GM18511 (cell line): Measurements from ENCODE around the gene EPN3.

Source experiments
- ATAC-seq: cut with Tn5 transposase; IDR thresholded peaks from one replicate; pipeline ENCODE4 v1.9.1; 2021; ENCODE audit warnings: mild to moderate bottlenecking, moderate library complexity; ENCODE audit not compliant: unreplicated experiment

The EPN3 gene

DNA sequence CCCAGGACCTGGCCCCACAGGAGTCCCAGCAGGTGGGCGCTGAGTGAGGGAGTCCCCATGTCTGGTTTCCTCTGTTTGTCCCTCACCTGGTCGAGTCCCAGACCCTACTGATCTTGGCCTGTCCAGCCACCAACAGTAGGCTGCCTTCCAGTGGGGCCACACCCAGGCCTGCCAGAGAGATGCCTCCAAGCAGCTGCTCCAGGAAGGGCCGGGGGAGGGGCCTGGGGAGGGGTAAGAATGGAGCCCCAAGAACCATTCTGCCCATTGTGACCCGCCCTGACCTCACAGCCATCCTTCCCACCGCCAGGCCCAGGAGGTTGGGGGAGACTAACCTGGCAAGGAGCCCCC lies 15.2 kb downstream of the EPN3 start:
- ATAC-seq, result no peak

DNA sequence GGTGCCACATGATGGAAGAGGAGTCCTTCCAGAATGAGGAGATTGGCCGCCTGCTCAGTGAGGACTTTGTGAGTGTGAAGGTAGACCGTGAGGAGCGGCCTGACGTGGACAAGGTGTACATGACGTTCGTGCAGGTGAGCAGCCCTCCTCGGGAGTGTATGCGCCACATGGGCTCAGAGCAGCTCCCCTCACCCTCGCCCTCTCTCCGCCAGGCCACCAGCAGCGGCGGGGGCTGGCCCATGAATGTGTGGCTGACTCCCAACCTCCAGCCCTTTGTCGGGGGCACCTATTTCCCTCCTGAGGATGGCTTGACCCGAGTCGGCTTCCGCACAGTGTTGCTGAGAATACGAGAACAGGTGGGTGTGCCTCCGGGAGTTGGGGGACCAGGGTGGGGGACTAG lies 16.3 kb downstream of the EPN3 start:
- no peak for ATAC-seq

DNA sequence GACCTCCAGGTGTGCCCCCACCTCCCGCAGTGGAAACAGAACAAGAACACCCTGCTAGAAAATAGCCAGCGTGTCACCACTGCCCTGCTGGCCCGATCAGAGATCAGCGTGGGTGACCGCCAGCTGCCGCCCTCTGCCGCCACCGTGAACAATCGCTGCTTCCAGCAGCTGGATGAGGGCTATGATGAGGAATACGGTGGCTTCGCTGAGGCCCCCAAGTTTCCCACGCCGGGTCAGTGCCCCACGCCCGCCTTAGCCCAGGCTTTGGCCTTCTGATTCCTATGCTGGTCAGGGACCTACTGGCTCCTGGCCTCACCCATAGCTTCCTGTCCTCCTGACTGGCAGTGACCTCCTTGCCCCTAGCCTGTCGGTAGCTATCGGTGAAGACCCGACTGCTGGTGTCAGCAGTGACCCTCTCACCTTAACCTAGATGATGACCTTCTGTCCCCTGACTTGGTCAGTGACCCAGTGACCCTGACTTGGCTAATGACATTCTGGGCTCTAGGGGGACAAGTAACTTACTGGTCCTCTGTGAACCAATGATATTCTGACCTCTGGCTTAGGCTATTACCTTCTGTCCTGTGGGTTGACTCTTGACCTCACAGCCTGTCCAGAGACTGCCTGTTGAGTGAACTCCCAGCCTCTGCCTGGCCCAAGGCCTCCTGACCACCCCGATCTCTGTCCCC lies 16.9 kb downstream of the EPN3 start:
- ATAC-seq, result no peak

DNA sequence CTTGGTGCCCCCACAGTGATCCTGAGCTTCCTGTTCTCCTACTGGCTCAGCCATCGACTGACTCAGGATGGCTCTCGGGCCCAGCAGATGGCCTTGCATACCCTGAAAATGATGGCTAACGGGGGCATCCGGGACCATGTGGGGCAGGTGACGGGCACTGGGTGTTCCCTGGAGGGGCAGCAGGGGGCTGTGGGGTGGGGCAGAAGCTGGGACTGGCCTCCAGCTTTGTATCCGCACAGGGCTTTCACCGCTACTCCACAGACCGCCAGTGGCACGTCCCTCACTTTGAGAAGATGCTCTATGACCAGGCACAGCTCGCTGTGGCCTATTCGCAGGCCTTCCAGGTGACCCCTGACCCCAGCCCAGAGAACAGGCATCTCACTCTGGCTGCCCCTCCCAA lies 17.4 kb downstream of the EPN3 start:
- no peak for ATAC-seq

DNA sequence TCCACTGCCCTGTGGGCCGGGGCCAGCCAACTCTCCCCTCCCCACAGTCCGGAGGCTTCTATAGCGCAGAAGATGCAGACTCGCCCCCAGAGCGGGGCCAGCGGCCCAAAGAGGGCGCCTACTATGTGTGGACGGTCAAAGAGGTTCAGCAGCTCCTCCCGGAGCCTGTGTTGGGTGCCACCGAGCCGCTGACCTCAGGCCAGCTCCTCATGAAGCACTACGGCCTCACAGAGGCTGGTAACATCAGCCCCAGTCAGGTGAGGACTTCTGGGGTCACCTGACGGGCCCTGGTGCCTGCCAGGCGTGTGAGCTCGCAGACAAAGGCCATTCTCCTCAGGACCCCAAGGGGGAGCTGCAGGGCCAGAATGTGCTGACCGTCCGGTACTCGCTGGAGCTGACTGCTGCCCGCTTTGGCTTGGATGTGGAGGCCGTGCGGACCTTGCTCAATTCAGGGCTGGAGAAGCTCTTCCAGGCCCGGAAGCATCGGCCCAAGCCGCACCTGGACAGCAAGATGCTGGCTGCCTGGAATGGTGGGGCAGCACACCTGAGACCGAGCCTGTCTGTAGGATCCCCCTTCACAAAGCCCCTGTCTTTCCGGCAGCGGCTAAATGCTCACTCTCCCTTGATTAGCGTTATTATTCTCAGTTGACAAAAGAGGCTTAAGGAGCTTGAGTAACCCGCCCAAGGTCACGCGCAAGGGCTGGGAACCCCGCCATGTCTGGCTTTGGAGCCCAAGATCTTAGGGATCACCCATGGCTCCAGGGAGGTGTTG lies 18.3 kb downstream of the EPN3 start:
- ATAC-seq, result no peak

DNA sequence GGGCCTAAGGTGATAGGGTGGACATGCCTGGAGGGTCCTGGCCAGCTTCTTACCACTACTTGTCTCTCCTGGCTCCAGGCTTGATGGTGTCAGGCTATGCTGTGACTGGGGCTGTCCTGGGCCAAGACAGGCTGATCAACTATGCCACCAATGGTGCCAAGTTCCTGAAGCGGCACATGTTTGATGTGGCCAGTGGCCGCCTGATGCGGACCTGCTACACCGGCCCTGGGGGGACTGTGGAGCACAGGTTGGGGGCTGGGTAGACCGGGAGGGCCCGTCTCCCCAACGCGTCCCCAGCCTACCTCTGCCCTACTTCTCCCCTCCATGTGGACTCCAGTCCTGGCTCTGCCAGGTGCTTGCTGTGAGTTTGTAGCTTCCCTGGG lies 18.9 kb downstream of the EPN3 start:
- no peak for ATAC-seq

DNA sequence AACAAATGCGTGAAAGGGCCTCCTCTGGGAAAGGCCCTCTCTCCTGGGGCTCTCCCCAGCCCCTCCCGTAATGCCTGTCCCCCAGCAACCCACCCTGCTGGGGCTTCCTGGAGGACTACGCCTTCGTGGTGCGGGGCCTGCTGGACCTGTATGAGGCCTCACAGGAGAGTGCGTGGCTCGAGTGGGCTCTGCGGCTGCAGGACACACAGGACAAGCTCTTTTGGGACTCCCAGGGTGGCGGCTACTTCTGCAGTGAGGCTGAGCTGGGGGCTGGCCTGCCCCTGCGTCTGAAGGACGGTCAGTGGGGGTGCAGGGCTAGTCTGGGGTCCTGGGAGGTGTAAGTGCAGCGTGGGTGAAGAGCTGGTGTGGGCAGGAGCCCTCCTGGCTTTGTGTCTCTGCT lies 19.3 kb downstream of the EPN3 start:
- no peak for ATAC-seq

DNA sequence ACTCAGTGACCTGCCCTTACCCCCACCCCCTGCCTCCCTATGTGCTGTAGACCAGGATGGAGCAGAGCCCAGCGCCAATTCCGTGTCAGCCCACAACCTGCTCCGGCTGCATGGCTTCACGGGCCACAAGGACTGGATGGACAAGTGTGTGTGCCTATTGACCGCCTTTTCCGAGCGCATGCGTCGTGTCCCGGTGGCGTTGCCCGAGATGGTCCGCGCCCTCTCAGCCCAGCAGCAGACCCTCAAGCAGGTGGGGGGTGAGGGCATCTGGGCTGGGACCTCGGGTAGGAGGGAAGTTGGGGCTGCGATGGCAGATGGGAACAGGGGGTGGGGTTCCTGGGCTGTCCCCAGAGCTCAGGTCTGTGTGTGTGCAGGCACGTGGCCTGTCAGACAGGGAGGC lies 21.7 kb downstream of the EPN3 start:
- ATAC-seq, result no peak

DNA sequence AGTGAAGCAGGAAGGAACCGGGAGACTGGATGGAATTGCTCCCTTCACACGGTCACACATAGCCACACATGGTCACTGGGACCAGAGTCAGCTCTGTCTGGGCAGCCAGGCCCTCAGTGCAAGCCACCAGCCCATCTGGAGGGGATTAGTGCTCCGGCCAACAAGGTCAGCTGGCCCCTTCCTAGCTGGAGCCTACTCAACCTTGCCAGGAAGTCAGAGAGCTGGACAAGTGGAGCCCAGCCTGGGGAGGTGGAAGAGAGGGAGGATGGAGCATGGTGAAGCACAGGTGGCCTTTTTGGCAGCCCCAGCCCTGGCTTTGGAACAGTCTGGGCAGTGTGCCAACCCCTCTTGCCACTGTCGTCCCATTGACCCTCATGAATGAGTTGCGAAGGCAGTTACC lies 24.3 kb downstream of the EPN3 start:
- no peak for ATAC-seq

DNA sequence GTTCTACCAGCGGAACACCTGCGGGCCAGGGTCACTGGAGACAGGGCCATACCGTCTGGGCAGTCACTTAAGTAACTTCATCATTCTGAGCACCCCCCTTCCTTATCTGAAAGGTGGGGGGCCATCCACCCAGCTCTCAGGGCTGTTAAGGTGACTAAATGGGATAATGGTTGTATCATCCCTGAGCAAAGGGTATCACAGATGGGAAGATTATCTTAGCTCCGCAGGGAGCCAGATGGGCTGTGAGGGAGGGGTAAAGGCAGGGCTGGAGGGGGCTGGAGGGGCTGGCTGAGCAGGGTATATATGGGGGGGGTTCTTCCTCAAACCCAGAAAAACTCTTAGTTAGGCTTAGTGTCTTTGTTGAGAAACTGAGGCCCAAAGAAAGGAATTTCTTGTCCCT lies 25.1 kb downstream of the EPN3 start:
- ATAC-seq, result no peak

DNA sequence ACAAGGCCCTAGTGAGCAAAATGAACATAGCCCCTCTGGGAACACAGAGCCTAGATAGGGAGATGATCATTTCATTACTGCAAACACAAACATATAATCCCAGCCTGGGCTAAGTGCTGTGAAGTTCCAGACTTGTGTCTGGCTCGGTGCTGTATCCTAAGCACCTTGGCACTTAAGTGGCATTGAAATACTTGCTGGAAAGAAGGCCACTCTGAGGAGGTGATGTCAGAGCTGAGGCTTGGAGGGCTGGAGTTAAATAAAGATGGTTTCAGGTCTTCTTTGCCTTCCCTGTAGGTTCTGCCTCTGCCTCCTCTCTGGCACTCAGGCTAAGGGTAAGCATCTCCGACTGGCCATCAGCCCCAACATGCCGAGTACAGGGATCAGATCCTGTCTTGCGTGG lies 25.6 kb downstream of the EPN3 start:
- ATAC-seq, result no peak

DNA sequence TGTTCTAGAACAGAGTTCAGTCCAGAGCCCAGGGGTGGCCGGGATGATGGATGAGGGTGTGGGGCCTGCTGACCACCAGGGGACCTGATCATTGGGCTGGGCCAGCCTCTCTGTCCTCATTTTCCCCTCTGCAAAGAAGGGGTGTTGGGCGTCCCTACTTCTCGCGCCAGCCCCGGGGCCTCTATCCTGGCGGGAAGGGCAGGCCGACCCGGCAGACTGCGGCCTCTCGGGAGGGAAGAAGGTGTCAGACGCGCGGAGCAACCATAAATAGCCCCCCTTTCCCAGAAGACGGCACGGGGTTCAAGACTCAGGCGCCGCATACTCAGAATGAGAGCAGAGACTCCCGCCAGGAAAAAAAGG lies 26.0 kb downstream of the EPN3 start:
- ATAC-seq, result no peak

DNA sequence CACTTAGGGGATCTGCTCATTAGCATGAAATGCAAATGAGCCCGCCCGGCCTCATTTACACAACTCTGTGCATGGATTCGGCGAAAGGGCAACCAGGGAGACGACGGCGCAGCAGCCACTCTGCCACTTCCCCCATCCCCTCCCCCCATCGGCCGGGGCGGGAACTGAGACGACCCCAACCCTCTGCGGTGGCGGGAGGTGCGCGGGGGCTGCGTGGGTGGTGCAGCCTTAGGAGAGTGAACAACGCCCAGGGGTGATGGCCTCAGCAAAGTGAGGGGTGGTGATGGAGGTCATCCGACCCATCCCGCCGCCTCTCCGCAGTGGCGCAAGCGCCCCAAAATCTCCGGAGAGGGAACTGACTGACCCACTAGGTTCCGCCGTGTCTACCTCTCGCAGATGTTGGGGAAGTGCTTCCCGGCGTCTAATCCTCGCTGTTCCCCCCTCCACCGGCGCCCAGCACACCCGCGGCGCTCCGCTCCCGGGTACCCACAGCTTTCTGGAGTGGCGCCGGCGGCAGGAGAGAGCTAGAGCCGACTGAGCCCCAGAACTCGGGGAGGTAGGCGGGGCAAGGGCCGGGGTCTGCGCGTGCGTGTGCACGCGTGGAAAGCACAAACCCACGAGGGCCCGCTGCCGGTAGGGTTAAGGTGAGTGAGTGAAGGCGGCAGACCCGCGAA lies 26.5 kb downstream of the EPN3 start:
- ATAC-seq, result no peak

DNA sequence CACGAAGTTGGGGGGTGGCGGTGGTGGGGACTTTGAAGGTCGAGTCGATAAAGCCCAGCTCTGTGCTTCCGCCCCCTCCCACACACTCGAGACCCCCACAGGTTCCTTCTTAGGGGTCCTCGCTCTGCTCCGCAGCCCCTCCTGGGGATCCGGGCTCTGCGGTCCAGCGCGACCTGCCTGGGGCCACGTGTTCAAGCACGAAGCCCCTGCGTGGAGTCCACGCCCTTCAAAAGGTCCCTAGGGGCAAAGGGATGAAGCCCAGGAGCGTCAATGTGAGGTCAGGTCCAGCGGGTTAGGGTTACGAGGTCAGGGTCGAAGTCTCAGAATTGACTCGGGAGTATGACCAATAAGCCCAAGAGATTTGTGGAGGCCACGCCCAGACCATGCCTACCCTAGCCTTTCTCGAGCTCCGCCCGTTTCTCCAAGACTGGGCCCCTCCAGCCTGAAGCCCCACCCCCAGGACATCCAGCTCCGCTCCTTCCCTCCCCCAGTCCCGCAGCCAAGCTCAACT lies 27.2 kb downstream of the EPN3 start:
- ATAC-seq, result no peak

DNA sequence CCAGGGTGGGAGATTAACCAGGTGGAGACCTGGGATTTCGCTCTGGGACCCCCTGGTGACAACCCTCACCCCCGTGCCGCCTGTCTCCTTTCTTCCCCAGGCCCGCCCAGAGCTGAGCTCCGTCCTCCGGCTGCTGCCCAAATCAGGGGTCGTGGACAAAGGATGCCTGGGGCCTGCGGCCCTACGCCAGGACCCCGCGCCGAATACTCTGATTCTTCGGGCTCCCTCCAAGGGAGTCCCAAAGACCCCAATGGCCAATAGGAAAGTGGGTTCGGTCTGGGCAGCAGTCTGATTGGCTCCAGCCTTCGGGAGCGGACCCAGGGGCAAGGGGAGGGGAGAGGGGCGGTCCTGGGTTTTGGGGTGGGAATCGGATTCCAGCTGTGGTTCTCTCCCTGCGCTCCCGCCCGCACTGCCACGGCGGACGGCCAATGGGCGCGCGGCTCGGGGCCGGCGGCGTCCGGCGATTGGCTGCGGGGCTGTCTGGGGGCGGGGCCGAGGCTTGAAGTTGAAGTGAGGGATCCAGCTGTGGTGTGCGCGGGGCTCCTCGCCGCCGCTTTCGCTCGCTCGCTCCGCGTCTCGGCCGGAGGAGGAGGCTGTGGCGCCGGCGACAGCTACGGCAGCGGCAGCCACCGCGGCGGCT lies 27.8 kb downstream of the EPN3 start, which contains the start of gene CACNA1G:
CACNA1G (plus strand) TSS at position 531 of the 640 bp plus-strand sequence. CDS start 745 bp downstream, outside the sequence.
- ATAC-seq, result peak; percentile 93

DNA sequence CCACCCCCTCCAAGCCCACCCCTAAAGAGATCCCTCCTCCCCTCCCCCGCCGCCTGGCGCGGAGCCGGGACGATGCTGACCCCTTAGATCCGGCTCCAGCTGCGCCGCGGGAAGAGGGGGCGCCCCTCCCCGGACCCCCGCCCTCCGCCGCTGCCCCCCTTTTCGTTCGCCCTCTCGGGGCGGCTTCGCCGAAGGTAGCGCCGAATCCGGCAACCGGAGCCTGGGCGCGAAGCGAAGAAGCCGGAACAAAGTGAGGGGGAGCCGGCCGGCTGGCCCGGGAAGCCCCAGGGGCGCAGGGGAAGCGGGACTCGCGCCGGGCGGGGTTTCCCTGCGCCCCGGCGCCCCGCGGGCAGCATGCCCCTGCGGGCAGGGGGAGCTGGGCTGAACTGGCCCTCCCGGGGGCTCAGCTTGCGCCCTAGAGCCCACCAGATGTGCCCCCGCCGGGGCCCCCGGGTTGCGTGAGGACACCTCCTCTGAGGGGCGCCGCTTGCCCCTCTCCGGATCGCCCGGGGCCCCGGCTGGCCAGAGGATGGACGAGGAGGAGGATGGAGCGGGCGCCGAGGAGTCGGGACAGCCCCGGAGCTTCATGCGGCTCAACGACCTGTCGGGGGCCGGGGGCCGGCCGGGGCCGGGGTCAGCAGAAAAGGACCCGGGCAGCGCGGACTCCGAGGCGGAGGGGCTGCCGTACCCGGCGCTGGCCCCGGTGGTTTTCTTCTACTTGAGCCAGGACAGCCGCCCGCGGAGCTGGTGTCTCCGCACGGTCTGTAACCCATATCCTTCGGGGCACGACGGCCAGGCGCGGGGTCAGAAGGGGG lies 28.6 kb downstream of the EPN3 start:
- ATAC-seq, result no peak

DNA sequence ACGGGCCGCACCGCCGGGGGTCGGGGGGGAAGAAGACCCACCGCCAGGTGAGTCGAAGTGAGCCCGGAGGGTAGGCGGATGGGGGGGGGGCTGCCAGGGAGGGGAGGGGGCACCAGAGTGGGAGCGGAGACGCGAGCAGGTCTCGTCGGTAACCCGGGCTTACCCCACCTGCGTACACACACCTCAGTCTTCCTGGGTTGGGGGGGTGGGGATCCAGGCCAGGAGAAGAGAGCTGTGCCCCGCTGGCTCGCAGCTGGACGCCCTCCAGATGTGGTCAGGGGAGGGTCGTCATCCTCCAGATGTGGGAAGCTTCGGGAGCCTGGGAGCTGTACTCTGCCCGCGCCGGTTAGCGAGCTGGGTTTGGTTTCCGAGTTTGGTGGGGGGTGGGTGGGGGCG lies 29.2 kb downstream of the EPN3 start:
- ATAC-seq, result no peak

DNA sequence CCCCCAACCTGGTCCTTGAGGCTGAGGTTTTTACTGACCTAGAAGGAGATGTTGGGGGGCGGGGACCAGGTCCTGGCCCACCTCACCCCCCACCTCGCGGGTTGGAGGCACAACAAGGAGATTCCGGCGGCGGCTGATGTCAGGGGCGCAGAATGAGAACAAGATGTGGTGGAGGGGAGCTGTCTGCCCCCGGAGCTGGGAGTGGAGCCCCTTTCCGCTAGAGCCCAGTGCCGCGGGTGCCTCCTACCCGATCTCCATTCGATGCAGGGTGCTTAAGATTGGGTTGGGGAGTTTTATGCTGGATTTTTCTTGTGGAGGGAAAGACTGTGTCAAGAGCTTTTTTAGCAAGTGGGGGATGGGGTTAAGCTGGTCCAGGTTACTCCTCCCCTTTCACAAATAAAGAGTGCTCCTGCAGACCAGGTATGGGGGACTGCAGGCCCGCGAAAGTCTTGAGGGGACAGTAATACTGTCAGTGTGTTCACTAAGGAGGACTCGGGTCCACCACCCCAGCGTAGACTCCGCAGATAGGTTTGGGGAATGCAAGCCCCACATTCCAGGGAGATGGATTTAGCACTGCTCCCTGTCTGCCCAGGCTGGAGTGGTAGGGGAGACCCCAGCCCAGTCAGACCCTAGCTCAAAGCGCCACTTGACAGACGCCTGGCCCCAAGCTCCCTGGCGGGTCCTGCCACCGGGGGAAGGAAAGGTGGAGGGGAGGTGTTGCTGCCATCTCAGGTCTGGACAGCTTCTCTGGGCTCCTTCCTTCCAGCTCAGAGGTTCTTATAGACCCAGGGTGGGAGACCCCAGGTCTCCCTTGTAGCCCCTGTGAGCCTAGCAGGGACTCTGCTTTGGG lies 29.9 kb downstream of the EPN3 start:
- ATAC-seq, result no peak

DNA sequence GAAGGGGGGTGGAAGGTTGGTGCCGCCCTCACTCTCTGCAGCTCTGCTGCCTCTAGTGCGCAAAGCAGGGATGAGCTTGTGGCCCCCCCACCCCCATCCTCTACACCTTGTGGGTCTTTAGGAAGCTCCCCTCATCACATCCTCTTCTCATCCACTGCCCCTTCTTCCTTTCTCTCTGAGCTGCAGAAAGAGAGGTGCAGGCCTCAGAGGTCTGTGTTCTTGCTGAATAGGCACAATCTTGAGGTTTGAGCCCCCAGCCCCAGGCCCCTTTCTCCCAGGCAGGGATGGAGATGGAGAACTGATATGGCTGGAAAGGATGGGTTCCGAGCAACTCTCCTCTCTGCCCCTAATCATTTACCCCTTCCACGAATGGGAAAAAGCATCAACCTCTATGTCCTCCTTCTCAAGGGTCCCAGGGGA lies 30.6 kb downstream of the EPN3 start:
- ATAC-seq, result no peak

DNA sequence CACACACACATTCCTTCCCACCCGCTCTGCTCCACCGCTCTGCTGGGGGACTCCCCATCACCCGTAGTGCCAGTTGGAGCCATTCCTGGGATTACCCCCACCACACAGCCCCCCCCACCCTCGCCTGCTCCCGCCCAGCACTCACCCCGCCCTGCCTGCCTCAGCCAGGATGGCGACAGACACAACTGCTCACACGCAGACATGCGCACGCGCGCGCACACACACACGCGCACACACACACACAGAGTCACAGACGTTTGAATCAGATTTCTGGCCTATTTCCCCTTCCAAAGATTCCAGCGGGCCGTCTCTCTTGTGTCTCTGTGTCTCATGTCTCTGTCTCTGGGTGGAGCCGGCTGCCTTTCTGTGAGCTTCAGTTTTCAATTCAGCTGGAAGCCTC lies 32.4 kb downstream of the EPN3 start:
- no peak for ATAC-seq
